Central memory CD8-positive, alpha-beta T cell (primary cell): ENCODE data around the gene ZNF580.

Experiments used
- ATAC-seq: fragments of 150-1000 bp; cut with Tn5 transposase; replicated peaks from 2 replicates; pipeline ENCODE4 v1.10.0; 2022; ENCODE audit warnings: mild to moderate bottlenecking, moderate FRiP score, moderate number of reproducible peaks; ENCODE audit not compliant: poor library complexity, severe bottlenecking; ENCODE audit errors: extremely low read depth
- DNase-seq, 2 donors: peaks; one replicate each; pipeline ENCODE4 v3.0.0; 2021; ENCODE audit warnings: low spot score in 2 of 2
- H3K27ac Mint-ChIP-seq: one replicate; pipeline ENCODE4 v1.8.0; 2022; ENCODE audit warnings: low read depth, mild to moderate bottlenecking, moderate library complexity, mixed read lengths
- H3K27me3 Mint-ChIP-seq: one replicate; pipeline ENCODE4 v1.8.0; 2022; ENCODE audit warnings: mixed read lengths
- H3K36me3 Mint-ChIP-seq: one replicate; pipeline ENCODE4 v1.8.0; 2022; ENCODE audit warnings: mild to moderate bottlenecking, moderate library complexity, mixed read lengths; ENCODE audit not compliant: insufficient read depth
- H3K4me1 Mint-ChIP-seq: one replicate; pipeline ENCODE4 v1.8.0; 2022; ENCODE audit warnings: mixed read lengths
- H3K4me3 Mint-ChIP-seq: one replicate; pipeline ENCODE4 v1.8.0; 2022; ENCODE audit warnings: mild to moderate bottlenecking, moderate library complexity, mixed read lengths
- H3K9me3 Mint-ChIP-seq: one replicate; pipeline ENCODE4 v1.8.0; 2022; ENCODE audit warnings: mixed read lengths

ZNF580 gene

GRCh38 chr19:55637534-55637933 is 3.3 kb upstream of the ZNF580 start:
- peak overlapping the region; percentile 100 for H3K4me3 Mint-ChIP-seq
- ATAC-seq (no peak), DNase-seq (no peak)
- peak overlapping the region; percentile 100 for H3K27ac Mint-ChIP-seq
- H3K36me3 Mint-ChIP-seq: peaks cover 43% of the 10 kb centered on the region
- peaks cover 64% of the 10 kb centered on the region for H3K4me1 Mint-ChIP-seq
- H3K9me3 Mint-ChIP-seq: no peaks in the 10 kb centered on the region
- no peaks in the 10 kb centered on the region for H3K27me3 Mint-ChIP-seq

GRCh38 chr19:55638864-55639359 is 1.9 kb upstream of the ZNF580 start:
- H3K9me3 Mint-ChIP-seq: no peaks in the 10 kb centered on the region
- ATAC-seq: no peak
- H3K36me3 Mint-ChIP-seq: peaks cover 50% of the 10 kb centered on the region
- peak overlapping the region; percentile 20 for H3K27ac Mint-ChIP-seq
- H3K27me3 Mint-ChIP-seq: no peaks in the 10 kb centered on the region
- H3K4me1 Mint-ChIP-seq: peaks cover 75% of the 10 kb centered on the region
- DNase-seq: peak in 1 of 2 donors; percentile 39
- H3K4me3 Mint-ChIP-seq: peak overlapping the region; percentile 39

GRCh38 chr19:55640043-55640576 is 692 bp upstream of the ZNF580 start:
- DNase-seq (peak; percentile 60 to 66), ATAC-seq (peak; percentile 44)
- Mint-ChIP-seq H3K27me3 (no peaks in the 10 kb centered on the region), H3K4me3 (peak overlapping the region; percentile 90), H3K36me3 (peaks cover 43% of the 10 kb centered on the region), H3K27ac (peak overlapping the region; percentile 49), H3K9me3 (no peaks in the 10 kb centered on the region), H3K4me1 (peaks cover 73% of the 10 kb centered on the region)

- peak overlapping the region; percentile 74 for H3K27ac Mint-ChIP-seq
- H3K36me3 Mint-ChIP-seq: peaks cover 37% of the 10 kb centered on the region
- H3K27me3 Mint-ChIP-seq: no peaks in the 10 kb centered on the region
- ATAC-seq (no peak), DNase-seq (no peak)
- peak overlapping the region; percentile 90 for H3K4me3 Mint-ChIP-seq
- H3K9me3 Mint-ChIP-seq: no peaks in the 10 kb centered on the region
- peaks cover 58% of the 10 kb centered on the region for H3K4me1 Mint-ChIP-seq
These were observed 787 bp downstream of the ZNF580 start for GRCh38 chr19:55641426-55642152.

- no peaks in the 10 kb centered on the region for H3K27me3 Mint-ChIP-seq
- H3K9me3 Mint-ChIP-seq: no peaks in the 10 kb centered on the region
- peak overlapping the region; percentile 84 for H3K27ac Mint-ChIP-seq
- peaks cover 54% of the 10 kb centered on the region for H3K4me1 Mint-ChIP-seq
- no peak for ATAC-seq
- no peak for DNase-seq
- H3K4me3 Mint-ChIP-seq: peak overlapping the region; percentile 90
- H3K36me3 Mint-ChIP-seq: peaks cover 34% of the 10 kb centered on the region
These were observed 1.6 kb downstream of the ZNF580 start for GRCh38 chr19:55642153-55643002.

- peak within 1 kb of the TSS; percentile 90 for H3K4me3 Mint-ChIP-seq
- ATAC-seq: peak; percentile 50
- DNase-seq: peak; percentile 66
- no peaks in the 10 kb centered on the region for H3K9me3 Mint-ChIP-seq
- peaks cover 31% of the 10 kb centered on the region for H3K36me3 Mint-ChIP-seq
- peaks cover 50% of the 10 kb centered on the region for H3K4me1 Mint-ChIP-seq
- peak within 1 kb of the TSS; percentile 84 for H3K27ac Mint-ChIP-seq
- H3K27me3 Mint-ChIP-seq: no peaks in the 10 kb centered on the region
These were observed 2.4 kb downstream of the ZNF580 start, which contains the start of gene ZNF581 for GRCh38 chr19:55643003-55643886. Gene ZNF581, plus strand, starts transcription at chr19:55643649. Its CDS starts 923 bp downstream, at chr19:55644572.

GRCh38 chr19:55643887-55644176 is 3.0 kb downstream of the ZNF580 start:
- peaks cover 2% of the 10 kb centered on the region for H3K27me3 Mint-ChIP-seq
- peaks cover 52% of the 10 kb centered on the region for H3K4me1 Mint-ChIP-seq
- H3K27ac Mint-ChIP-seq: peak overlapping the region; percentile 84
- H3K4me3 Mint-ChIP-seq: peak overlapping the region; percentile 90
- ATAC-seq: no peak
- H3K9me3 Mint-ChIP-seq: no peaks in the 10 kb centered on the region
- DNase-seq: no peak
- H3K36me3 Mint-ChIP-seq: peaks cover 32% of the 10 kb centered on the region

GRCh38 chr19:55644191-55644833 is 3.5 kb downstream of the ZNF580 start:
- ATAC-seq (no peak), DNase-seq (no peak)
- Mint-ChIP-seq H3K27me3 (peaks cover 7% of the 10 kb centered on the region), H3K27ac (peak overlapping the region; percentile 84), H3K36me3 (peaks cover 30% of the 10 kb centered on the region), H3K9me3 (no peaks in the 10 kb centered on the region), H3K4me3 (peak overlapping the region; percentile 90), H3K4me1 (peaks cover 50% of the 10 kb centered on the region)

GRCh38 chr19:55644842-55645511 is 4.2 kb downstream of the ZNF580 start:
- Mint-ChIP-seq H3K4me3 (peak overlapping the region; percentile 90), H3K27ac (no peak overlapping the region), H3K9me3 (no peaks in the 10 kb centered on the region), H3K27me3 (peaks cover 14% of the 10 kb centered on the region), H3K36me3 (peaks cover 30% of the 10 kb centered on the region), H3K4me1 (peaks cover 56% of the 10 kb centered on the region)
- no peak for ATAC-seq
- no peak for DNase-seq

- Mint-ChIP-seq H3K4me3 (no peak overlapping the region), H3K27me3 (peaks cover 15% of the 10 kb centered on the region), H3K9me3 (no peaks in the 10 kb centered on the region), H3K36me3 (peaks cover 26% of the 10 kb centered on the region), H3K27ac (no peak overlapping the region), H3K4me1 (peaks cover 55% of the 10 kb centered on the region)
- no peak for ATAC-seq
- no peak for DNase-seq
These were observed 4.7 kb downstream of the ZNF580 start for GRCh38 chr19:55645512-55645881.
